ENCODE measurements around the gene RPL31.

- TF ChIP-seq CTCF (IDR thresholded peaks at IDR 0.05) (no peak), POLR2A (IDR thresholded peaks at IDR 0.05) (no peak)
Measured at GRCh38 chr2:101026923-101027469, 24.9 kb downstream of the RPL31 start.
